GM18907 (cell line): Measurements from ENCODE around the gene EIF4G1.
A peak's percentile ranks its signal among the peaks of the same experiment; 100 is the strongest.

Source experiments
- ATAC-seq: cut with Tn5 transposase; IDR thresholded peaks from one replicate; pipeline ENCODE4 v1.9.1; 2021; ENCODE audit warnings: mild to moderate bottlenecking, moderate library complexity; ENCODE audit not compliant: unreplicated experiment

EIF4G1 gene

GRCh38 chr3:184349563-184350470 lies 35.4 kb downstream of the EIF4G1 start:
- ATAC-seq, result no peak

GRCh38 chr3:184350618-184351017 lies 36.2 kb downstream of the EIF4G1 start:
- ATAC-seq, result no peak

- no peak for ATAC-seq
These were observed 37.2 kb downstream of the EIF4G1 start for GRCh38 chr3:184351511-184352148.

- no peak for ATAC-seq
These were observed 37.9 kb downstream of the EIF4G1 start for GRCh38 chr3:184352149-184352785.

GRCh38 chr3:184352897-184353545 lies 38.6 kb downstream of the EIF4G1 start:
- ATAC-seq, result no peak

GRCh38 chr3:184353546-184353941 lies 39.1 kb downstream of the EIF4G1 start:
- ATAC-seq, result no peak

GRCh38 chr3:184354121-184354728 lies 39.8 kb downstream of the EIF4G1 start:
- ATAC-seq, result peak; percentile 50

GRCh38 chr3:184354754-184355153 lies 40.3 kb downstream of the EIF4G1 start:
- no peak for ATAC-seq

GRCh38 chr3:184355261-184356040 lies 41.0 kb downstream of the EIF4G1 start:
- ATAC-seq, result no peak

GRCh38 chr3:184357248-184358123 lies 43.1 kb downstream of the EIF4G1 start:
- ATAC-seq, result no peak

GRCh38 chr3:184358124-184358767 lies 43.8 kb downstream of the EIF4G1 start:
- no peak for ATAC-seq

GRCh38 chr3:184358921-184359350 lies 44.5 kb downstream of the EIF4G1 start:
- no peak for ATAC-seq

GRCh38 chr3:184359610-184360009 lies 45.2 kb downstream of the EIF4G1 start:
- no peak for ATAC-seq

- no peak for ATAC-seq
These were observed 45.9 kb downstream of the EIF4G1 start for GRCh38 chr3:184360070-184360928.

- peak; percentile 5 for ATAC-seq
These were observed 46.6 kb downstream of the EIF4G1 start for GRCh38 chr3:184360929-184361531.

- ATAC-seq, result peak; percentile 33
These were observed 47.1 kb downstream of the EIF4G1 start, which contains the start of the genes CLCN2 and POLR2H for GRCh38 chr3:184361532-184361931. TSS of gene CLCN2 (minus strand) at chr3:184361605. CDS start at chr3:184361479, 126 bp downstream. TSS of gene POLR2H (plus strand) at chr3:184361710. CDS start at chr3:184363493, 1,783 bp downstream.
